Caco-2 (cell line): ENCODE results near the gene CTIF. TPM values are rescaled to one million over a fixed set of nuclear protein-coding genes. Genes with fewer than 3 reads are reported as not detected.

Experiments
- BruUV-seq: library from RNA; stranded (reverse); fragments of 400-500 nt; replicated peaks from 2 replicates; lab custom pipeline; 2021; lab: Mats Ljungman, UMichigan
- CTCF ChIA-PET: fragments of 300-600 bp; sonication (Branson Sonifier 250); formaldehyde crosslinking; loops from one replicate; lab custom pipeline; 2022; ENCODE audit warnings: antibody characterized with exemption; lab: Charles Lee
- POLR2A ChIA-PET: fragments of 300-600 bp; sonication (Branson Sonifier 250); formaldehyde crosslinking; loops from one replicate; lab custom pipeline; 2022; ENCODE audit warnings: antibody characterized with exemption; lab: Charles Lee
- DNase-seq, 2 experiments: peaks; one replicate each; pipeline versions ENCODE4 v3.0.0 to v3.0.0-alpha.2; 2020 to 2022
- H3K27me3 ChIP-seq: replicated peaks from 2 replicates; pipeline ENCODE4 v1.6.0; 2011; ENCODE audit warnings: low read length; ENCODE audit not compliant: control insufficient read depth, insufficient read depth
- H3K36me3 ChIP-seq: 2 replicates; pipeline ENCODE4 v1.5.1; 2011; ENCODE audit warnings: low read length; ENCODE audit not compliant: control insufficient read depth, insufficient read depth
- H3K4me1 ChIP-seq: fragments of 250-450 bp; sonication (Bioruptor Pico); 2 replicates; pipeline ENCODE4 v1.5.1; 2020; ENCODE audit warnings: mild to moderate bottlenecking
- H3K4me3 ChIP-seq: 2 replicates; pipeline ENCODE4 v1.5.1; 2011; ENCODE audit warnings: low read depth, mild to moderate bottlenecking, control low read depth, low read length
- H3K9me3 ChIP-seq: fragments of 250-450 bp; sonication (Bioruptor Pico); 2 replicates; pipeline ENCODE4 v1.5.1; 2020; ENCODE audit warnings: mild to moderate bottlenecking, moderate library complexity
- H3K27ac Mint-ChIP-seq: one replicate; pipeline ENCODE4 v1.8.0; 2022; ENCODE audit warnings: mixed read lengths; ENCODE audit not compliant: unreplicated experiment
- H3K27me3 Mint-ChIP-seq: one replicate; pipeline ENCODE4 v1.8.0; 2022; ENCODE audit warnings: mixed read lengths; ENCODE audit not compliant: insufficient read depth, unreplicated experiment
- H3K36me3 Mint-ChIP-seq: one replicate; pipeline ENCODE4 v1.8.0; 2022; ENCODE audit warnings: mild to moderate bottlenecking, mixed read lengths; ENCODE audit not compliant: insufficient read depth, unreplicated experiment
- H3K4me1 Mint-ChIP-seq: one replicate; pipeline ENCODE4 v1.8.0; 2022; ENCODE audit warnings: low read depth, mixed read lengths; ENCODE audit not compliant: unreplicated experiment
- H3K4me3 Mint-ChIP-seq: one replicate; pipeline ENCODE4 v1.8.0; 2022; ENCODE audit warnings: mild to moderate bottlenecking, moderate library complexity, mixed read lengths; ENCODE audit not compliant: unreplicated experiment
- H3K9me3 Mint-ChIP-seq: one replicate; pipeline ENCODE4 v1.8.0; 2022; ENCODE audit warnings: mixed read lengths; ENCODE audit not compliant: unreplicated experiment
- CTCF ChIP-seq, 2 experiments: fragments of 200-600 bp in 1 of 2; IDR thresholded peaks; 1 replicate in 1 of 2; 2 replicates in 1 of 2; pipeline versions ENCODE4 v1.5.1 to v1.8.0; 2011 to 2022; ENCODE audit warnings: antibody characterized with exemption in 1 of 2, control low read depth in 1 of 2, inconsistent platforms in 1 of 2, low read depth in 1 of 2, low read length in 1 of 2, mild to moderate bottlenecking in 1 of 2, moderate library complexity in 1 of 2; ENCODE audit not compliant: insufficient read depth in 1 of 2, severe bottlenecking in 1 of 2, unreplicated experiment in 1 of 2
- intact Hi-C: fragments of 100-400 bp; cut with micrococcal nuclease; formaldehyde crosslinking; loops from one replicate; pipeline ENCODE4 v1.10.0; 2022; ENCODE audit not compliant: unreplicated experiment
- total RNA-seq: library from RNA; stranded (reverse); gene quantifications from 2 replicates; pipeline ENCODE4 v1.2.3, GENCODE V29; 2022

The CTIF gene
- total RNA-seq, 1 experiment from 2014 or later, result 19.9 TPM

- Histone ChIP-seq H3K36me3 (no peaks in the 10 kb centered on the region), H3K9me3 (no peaks in the 10 kb centered on the region), H3K27me3 (no peaks in the 10 kb centered on the region), H3K4me3 (no peak overlapping the region), H3K4me1 (no peaks in the 10 kb centered on the region)
- intact Hi-C loops, result no loop called here
- Mint-ChIP-seq H3K4me3 (no peak overlapping the region), H3K27me3 (no peaks in the 10 kb centered on the region), H3K36me3 (peaks cover 7% of the 10 kb centered on the region), H3K27ac (no peak overlapping the region), H3K9me3 (no peaks in the 10 kb centered on the region), H3K4me1 (no peaks in the 10 kb centered on the region)
- DNase-seq, result no peak
- no peak for TF ChIP-seq CTCF (IDR thresholded peaks at IDR 0.05; ENCODE audit: insufficient read depth in 1 of 2, low read depth in 1 of 2, low read length in 1 of 2, severe bottlenecking in 1 of 2, unreplicated experiment in 1 of 2)
- ChIA-PET POLR2A (no interaction called here), CTCF (no interaction called here)
- no TSS peak for BruUV-seq
These were observed 276.3 kb downstream of the CTIF start for GRCh38 chr18:48815179-48815515.

- POLR2A ChIA-PET, result no interaction called here
- TF ChIP-seq CTCF (IDR thresholded peaks at IDR 0.05; ENCODE audit: insufficient read depth in 1 of 2, low read depth in 1 of 2, low read length in 1 of 2, severe bottlenecking in 1 of 2, unreplicated experiment in 1 of 2), result no peak
- Mint-ChIP-seq H3K4me3 (no peak overlapping the region), H3K4me1 (no peaks in the 10 kb centered on the region), H3K36me3 (peaks cover 9% of the 10 kb centered on the region), H3K27ac (no peak overlapping the region), H3K27me3 (no peaks in the 10 kb centered on the region), H3K9me3 (no peaks in the 10 kb centered on the region)
- no peak overlapping the region for H3K4me3 ChIP-seq
- CTCF ChIA-PET, result no interaction called here
- no peaks in the 10 kb centered on the region for H3K4me1 ChIP-seq
- H3K27me3 ChIP-seq, result no peaks in the 10 kb centered on the region
- intact Hi-C loops, result no loop called here
- no TSS peak for BruUV-seq
- H3K36me3 ChIP-seq, result no peaks in the 10 kb centered on the region
- no peak for DNase-seq
- no peaks in the 10 kb centered on the region for H3K9me3 ChIP-seq
These were observed 276.9 kb downstream of the CTIF start for GRCh38 chr18:48815581-48816324.

- no peaks in the 10 kb centered on the region for H3K27me3 ChIP-seq
These were observed 277.7 kb downstream of the CTIF start for GRCh38 chr18:48816554-48816953.

More at GRCh38 chr18:48816554-48816953, 277.7 kb downstream of the CTIF start:
- DNase-seq, result no peak
- intact Hi-C loops, result no loop called here
- no peaks in the 10 kb centered on the region for H3K4me1 ChIP-seq
- no peaks in the 10 kb centered on the region for H3K9me3 ChIP-seq
- Mint-ChIP-seq H3K27me3 (no peaks in the 10 kb centered on the region), H3K9me3 (no peaks in the 10 kb centered on the region), H3K27ac (no peak overlapping the region), H3K4me1 (no peaks in the 10 kb centered on the region), H3K36me3 (peaks cover 14% of the 10 kb centered on the region), H3K4me3 (no peak overlapping the region)
- BruUV-seq, result no TSS peak
- TF ChIP-seq CTCF (IDR thresholded peaks at IDR 0.05; ENCODE audit: insufficient read depth in 1 of 2, low read depth in 1 of 2, low read length in 1 of 2, severe bottlenecking in 1 of 2, unreplicated experiment in 1 of 2), result no peak
- ChIA-PET CTCF (no interaction called here), POLR2A (no interaction called here)
- no peak overlapping the region for H3K4me3 ChIP-seq
- no peaks in the 10 kb centered on the region for H3K36me3 ChIP-seq
